H1 (cell line): Measurements from ENCODE around the gene CLDN24.

Source experiments
- CBX5 ChIP-seq: fragments of 300-800, 300-1000 bp; sonication (generic); IDR thresholded peaks from 2 replicates; pipeline ENCODE4 v1.7.1; 2016; ENCODE audit warnings: antibody characterized with exemption, low read length, low read depth
- CHD1 ChIP-seq: IDR thresholded peaks from 2 replicates; pipeline ENCODE4 v1.6.1; 2012; ENCODE audit warnings: low read depth, low read length, improper control_type of control experiment
- CTCF ChIP-seq, 3 experiments: IDR thresholded peaks; 1 replicate in 2 of 3; 2 replicates in 1 of 3; pipeline versions ENCODE4 v1.5.1 to v1.6.1; 2011; ENCODE audit warnings: low read length in 3 of 3, mild to moderate bottlenecking in 3 of 3, inconsistent platforms in 2 of 3, low read depth in 1 of 3, moderate library complexity in 1 of 3; ENCODE audit not compliant: insufficient read depth in 1 of 3; ENCODE audit errors: control extremely low read depth in 1 of 3
- EZH2 ChIP-seq: fragments of 200-600 bp; sonication (generic); IDR thresholded peaks from 2 replicates; pipeline ENCODE4 v1.7.1; 2012; ENCODE audit warnings: low read depth, mild to moderate bottlenecking, moderate library complexity, low read length, inconsistent platforms; ENCODE audit not compliant: severe bottlenecking
- GABPA ChIP-seq: IDR thresholded peaks from 2 replicates; pipeline ENCODE4 v1.6.1; 2011; ENCODE audit warnings: mild to moderate bottlenecking, low read length, moderate library complexity, borderline replicate concordance; ENCODE audit not compliant: insufficient read depth
- HDAC2 ChIP-seq, 2 experiments: fragments of 300-600 bp in 1 of 2; sonication (generic) in 1 of 2; IDR thresholded peaks; 2 replicates each; pipeline ENCODE4 v1.6.1; 2011 to 2012; ENCODE audit warnings: low read depth in 2 of 2, low read length in 2 of 2, mild to moderate bottlenecking in 2 of 2, moderate library complexity in 2 of 2, borderline replicate concordance in 1 of 2, inconsistent platforms in 1 of 2
- JUN ChIP-seq: IDR thresholded peaks from 2 replicates; pipeline ENCODE4 v1.6.1; 2011; ENCODE audit warnings: low read depth, mild to moderate bottlenecking, improper control_type of control experiment, low read length
- POLR2A ChIP-seq, 2 experiments: IDR thresholded peaks; 1 replicate in 1 of 2; 2 replicates in 1 of 2; pipeline ENCODE4 v1.6.1; 2011; ENCODE audit warnings: low read depth in 2 of 2, low read length in 2 of 2, mild to moderate bottlenecking in 2 of 2; ENCODE audit errors: control extremely low read depth in 1 of 2
- POLR2AphosphoS5 ChIP-seq: IDR thresholded peaks from 2 replicates; pipeline ENCODE4 v1.6.1; 2011; ENCODE audit warnings: low read depth, low read length
- SIX5 ChIP-seq: IDR thresholded peaks from 2 replicates; pipeline ENCODE4 v1.6.1; 2011; ENCODE audit warnings: mild to moderate bottlenecking, low read depth, low read length
- SP1 ChIP-seq: IDR thresholded peaks from 2 replicates; pipeline ENCODE4 v1.6.1; 2011; ENCODE audit warnings: low read depth, low read length
- SP4 ChIP-seq: IDR thresholded peaks from 2 replicates; pipeline ENCODE4 v1.6.1; 2012; ENCODE audit warnings: low read length, inconsistent platforms
- TBP ChIP-seq: IDR thresholded peaks from 2 replicates; pipeline ENCODE4 v1.6.1; 2011; ENCODE audit warnings: low read depth, low read length, improper control_type of control experiment
- TF ChIP-seq, protein P1 (sequence below): IDR thresholded peaks from 2 replicates; pipeline ENCODE4 v1.6.1; 2012; ENCODE audit warnings: low read length, inconsistent platforms

GRCh38 chr4:183304067-183304466 is 18.2 kb downstream of the CLDN24 start:
- TF ChIP-seq GABPA = no peak
- no peak for TF ChIP-seq EZH2
- TF ChIP-seq CBX5 = no peak
- no peak for TF ChIP-seq CTCF (IDR thresholded peaks at IDR 0.05; ENCODE audit: control extremely low read depth in 1 of 3, insufficient read depth in 1 of 3, low read depth in 1 of 3, low read length in 3 of 3)
- TF ChIP-seq, protein P1, sequence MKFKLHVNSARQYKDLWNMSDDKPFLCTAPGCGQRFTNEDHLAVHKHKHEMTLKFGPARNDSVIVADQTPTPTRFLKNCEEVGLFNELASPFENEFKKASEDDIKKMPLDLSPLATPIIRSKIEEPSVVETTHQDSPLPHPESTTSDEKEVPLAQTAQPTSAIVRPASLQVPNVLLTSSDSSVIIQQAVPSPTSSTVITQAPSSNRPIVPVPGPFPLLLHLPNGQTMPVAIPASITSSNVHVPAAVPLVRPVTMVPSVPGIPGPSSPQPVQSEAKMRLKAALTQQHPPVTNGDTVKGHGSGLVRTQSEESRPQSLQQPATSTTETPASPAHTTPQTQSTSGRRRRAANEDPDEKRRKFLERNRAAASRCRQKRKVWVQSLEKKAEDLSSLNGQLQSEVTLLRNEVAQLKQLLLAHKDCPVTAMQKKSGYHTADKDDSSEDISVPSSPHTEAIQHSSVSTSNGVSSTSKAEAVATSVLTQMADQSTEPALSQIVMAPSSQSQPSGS = no peak
- no peak for TF ChIP-seq SP4
- no peak for TF ChIP-seq POLR2A (IDR thresholded peaks at IDR 0.05; ENCODE audit: control extremely low read depth in 1 of 2, low read depth in 2 of 2, low read length in 2 of 2)
- no peak for TF ChIP-seq JUN
- TF ChIP-seq TBP = no peak
- TF ChIP-seq HDAC2 (IDR thresholded peaks at IDR 0.05; ENCODE audit: borderline replicate concordance in 1 of 2, low read depth in 2 of 2, low read length in 2 of 2) = no peak
- TF ChIP-seq SP1 = no peak
- no peak for TF ChIP-seq CHD1
- TF ChIP-seq POLR2AphosphoS5 = no peak
- no peak for TF ChIP-seq SIX5
